ENCODE results near the gene RBFOX2.

GRCh38 chr22:35959121-35959800, 69.4 kb downstream of the RBFOX2 start:
- no peak for TF ChIP-seq EGR1 (IDR thresholded peaks at IDR 0.05; ENCODE audit: low read depth in 2 of 2)
- no peak for TF ChIP-seq FOXA1 (IDR thresholded peaks at IDR 0.05)
- no peak for TF ChIP-seq JUND (IDR thresholded peaks at IDR 0.05)
- TF ChIP-seq CTCF (IDR thresholded peaks at IDR 0.05; ENCODE audit: low read depth, low read length, missing input control): no peak
- no peak for TF ChIP-seq GABPA (IDR thresholded peaks at IDR 0.05 in 1 of 2, conservative IDR thresholded peaks at IDR 0.05 in 1 of 2)
- TF ChIP-seq ATF3 (IDR thresholded peaks at IDR 0.05): no peak
- no peak for TF ChIP-seq RAD21 (IDR thresholded peaks at IDR 0.05)
- TF ChIP-seq ZBTB33 (IDR thresholded peaks at IDR 0.05): no peak
